Natural killer cell (primary cell): Measurements from ENCODE around the gene MMP10. TPM values are rescaled to one million over a fixed set of nuclear protein-coding genes. Genes with fewer than 3 reads are reported as not detected.

Source experiments
- ATAC-seq, 3 donors: fragments of 150-1000 bp in 2 of 3; fragments of 200-7000 bp in 1 of 3; cut with Tn5 transposase; 1 replicate in 1 of 3; 2 replicates in 2 of 3; pipeline ENCODE4 v1.10.0; 2021; ENCODE audit warnings: mild to moderate bottlenecking in 2 of 3, moderate library complexity in 2 of 3
- DNase-seq, 2 donors: peaks; one replicate each; pipeline versions ENCODE4 v3.0.0 to v3.0.0-alpha.2; 2013 to 2021; ENCODE audit warnings: mixed read lengths in 1 of 2
- H3K27ac ChIP-seq: one replicate; pipeline ENCODE4 v1.5.1; 2013; ENCODE audit warnings: mild to moderate bottlenecking, low read length
- H3K27me3 ChIP-seq: one replicate; pipeline ENCODE4 v1.6.1; 2013; ENCODE audit warnings: low read length; ENCODE audit not compliant: control insufficient read depth, insufficient read depth
- H3K36me3 ChIP-seq: one replicate; pipeline ENCODE4 v1.6.1; 2013; ENCODE audit warnings: low read length; ENCODE audit not compliant: control insufficient read depth, insufficient read depth
- H3K4me1 ChIP-seq: one replicate; pipeline ENCODE4 v1.6.1; 2013; ENCODE audit warnings: low read length; ENCODE audit not compliant: control insufficient read depth, insufficient read depth
- H3K4me3 ChIP-seq: one replicate; pipeline ENCODE4 v1.5.1; 2013; ENCODE audit warnings: low read length
- H3K9me3 ChIP-seq: one replicate; pipeline ENCODE4 v1.6.1; 2013; ENCODE audit warnings: low read length; ENCODE audit not compliant: control insufficient read depth, insufficient read depth
- H3K27ac Mint-ChIP-seq, 2 donors: one replicate each; pipeline ENCODE4 v1.8.0; 2022; ENCODE audit warnings: mild to moderate bottlenecking in 2 of 2, mixed read lengths in 2 of 2, moderate library complexity in 1 of 2
- H3K27me3 Mint-ChIP-seq, 2 donors: one replicate each; pipeline ENCODE4 v1.8.0; 2022; ENCODE audit warnings: low read depth in 2 of 2, mixed read lengths in 2 of 2
- H3K36me3 Mint-ChIP-seq: one replicate; pipeline ENCODE4 v1.8.0; 2022; ENCODE audit warnings: mixed read lengths
- H3K4me1 Mint-ChIP-seq, 2 donors: one replicate each; pipeline ENCODE4 v1.8.0; 2022; ENCODE audit warnings: mixed read lengths in 2 of 2
- H3K4me3 Mint-ChIP-seq: one replicate; pipeline ENCODE4 v1.8.0; 2022; ENCODE audit warnings: mild to moderate bottlenecking, moderate library complexity, mixed read lengths
- H3K9me3 Mint-ChIP-seq, 2 donors: one replicate each; pipeline ENCODE4 v1.8.0; 2022; ENCODE audit warnings: mixed read lengths in 2 of 2
- CTCF ChIP-seq: fragments of 200-600 bp; IDR thresholded peaks from one replicate; pipeline ENCODE4 v1.8.0; 2022; ENCODE audit warnings: antibody characterized with exemption
- WGBS: methylation state at CpG from one replicate; pipeline ENCODE4 v1.1.7; 2013; ENCODE audit warnings: missing lambda C conversion rate; ENCODE audit not compliant: insufficient coverage; 5-methylcytosine and 5-hydroxymethylcytosine counted together
- intact Hi-C: fragments of 100-400 bp; cut with micrococcal nuclease; formaldehyde crosslinking; loops from one replicate; pipeline ENCODE4 v1.14.2; 2022
- total RNA-seq, 4 donors: library from RNA; stranded (reverse); fragments of 120-200 nt in 1 of 4; gene quantifications; one replicate each; pipeline versions ENCODE4 v1.2.3 to v1.2.4, GENCODE V29; 2013 to 2022

MMP10 gene
- total RNA-seq, 3 donors from 2014 or later (not counting 1 experiment from before 2014, with no cell fraction given) = not detected

DNA sequence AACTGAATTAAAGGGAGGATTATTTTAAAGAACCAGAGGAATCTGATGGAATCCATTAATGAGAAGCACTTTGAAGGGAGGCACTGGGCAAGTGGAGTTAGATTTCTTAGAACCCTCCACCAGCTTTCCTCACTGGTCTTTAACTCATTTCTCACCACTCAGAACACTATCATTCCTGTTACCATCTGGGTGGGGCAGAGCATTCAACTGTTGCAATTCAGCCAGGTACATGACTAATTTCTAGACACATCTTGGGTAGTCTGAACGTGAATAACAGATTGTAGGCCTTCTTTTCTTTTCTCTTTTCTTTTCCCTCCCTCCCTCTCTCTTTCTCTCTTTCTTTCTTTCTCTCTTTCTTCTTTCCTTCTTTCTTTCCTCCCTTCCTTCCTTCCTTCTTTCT, 33.1 kb upstream of the MMP10 start:
- Histone ChIP-seq H3K36me3 (no peaks in the 10 kb centered on the region), H3K4me1 (no peaks in the 10 kb centered on the region), H3K9me3 (no peaks in the 10 kb centered on the region), H3K4me3 (no peak overlapping the region), H3K27ac (no peak overlapping the region), H3K27me3 (no peaks in the 10 kb centered on the region)
- ATAC-seq (no peak), DNase-seq (no peak)
- H3K4me1 Mint-ChIP-seq = no peaks in the 10 kb centered on the region
- H3K9me3 Mint-ChIP-seq = peaks cover 7 to 12% of the 10 kb centered on the region in 2 donors
- WGBS = 74% methylated on average over 1 of the region's 1 CpG
- TF ChIP-seq CTCF = no peak
- intact Hi-C loops = no loop called here
- peaks cover 0 to 9% of the 10 kb centered on the region in 2 donors for H3K27me3 Mint-ChIP-seq
- no peak overlapping the region for H3K4me3 Mint-ChIP-seq
- no peaks in the 10 kb centered on the region for H3K36me3 Mint-ChIP-seq
- H3K27ac Mint-ChIP-seq = no peak overlapping the region

- Mint-ChIP-seq H3K27me3 (peaks cover 0 to 9% of the 10 kb centered on the region in 2 donors), H3K4me3 (no peak overlapping the region), H3K36me3 (no peaks in the 10 kb centered on the region), H3K27ac (no peak overlapping the region), H3K9me3 (peaks cover 7% of the 10 kb centered on the region in 2 donors), H3K4me1 (no peaks in the 10 kb centered on the region)
- no peaks in the 10 kb centered on the region for H3K27me3 ChIP-seq
- no peak for TF ChIP-seq CTCF
- H3K4me3 ChIP-seq = no peak overlapping the region
- no peak overlapping the region for H3K27ac ChIP-seq
- no peaks in the 10 kb centered on the region for H3K9me3 ChIP-seq
- intact Hi-C loops = no loop called here
- no peaks in the 10 kb centered on the region for H3K4me1 ChIP-seq
- DNase-seq = no peak
- no peaks in the 10 kb centered on the region for H3K36me3 ChIP-seq
- no peak for ATAC-seq
- WGBS = 82% methylated on average over 2 of the region's 3 CpGs
Measured at GRCh38 chr11:102812188-102812587, 31.8 kb upstream of the MMP10 start.

- no peak overlapping the region for H3K27ac Mint-ChIP-seq
- no peak for ATAC-seq
- Histone ChIP-seq H3K27ac (no peak overlapping the region), H3K4me3 (no peak overlapping the region), H3K27me3 (no peaks in the 10 kb centered on the region), H3K9me3 (no peaks in the 10 kb centered on the region), H3K4me1 (no peaks in the 10 kb centered on the region), H3K36me3 (no peaks in the 10 kb centered on the region)
- H3K27me3 Mint-ChIP-seq = peaks cover 0 to 9% of the 10 kb centered on the region in 2 donors
- no peaks in the 10 kb centered on the region for H3K4me1 Mint-ChIP-seq
- H3K36me3 Mint-ChIP-seq = no peaks in the 10 kb centered on the region
- H3K9me3 Mint-ChIP-seq = peaks cover 3 to 5% of the 10 kb centered on the region in 2 donors
- DNase-seq = no peak
- intact Hi-C loops = no loop called here
- 19% methylated on average over 3 of the region's 3 CpGs for WGBS
- no peak for TF ChIP-seq CTCF
- no peak overlapping the region for H3K4me3 Mint-ChIP-seq
Measured at GRCh38 chr11:102810950-102811660, 30.7 kb upstream of the MMP10 start.

- Histone ChIP-seq H3K27me3 (no peaks in the 10 kb centered on the region), H3K36me3 (no peaks in the 10 kb centered on the region), H3K27ac (no peak overlapping the region), H3K4me3 (no peak overlapping the region), H3K9me3 (no peaks in the 10 kb centered on the region), H3K4me1 (no peaks in the 10 kb centered on the region)
- 71% methylated on average over 2 of the region's 2 CpGs for WGBS
- Mint-ChIP-seq H3K4me3 (no peak overlapping the region), H3K9me3 (peaks cover 0 to 5% of the 10 kb centered on the region in 2 donors), H3K4me1 (no peaks in the 10 kb centered on the region), H3K27me3 (peaks cover 3 to 9% of the 10 kb centered on the region in 2 donors), H3K36me3 (no peaks in the 10 kb centered on the region), H3K27ac (no peak overlapping the region)
- no peak for TF ChIP-seq CTCF
- DNase-seq (no peak), ATAC-seq (no peak)
- intact Hi-C loops = no loop called here
Measured at GRCh38 chr11:102809971-102810370, 29.5 kb upstream of the MMP10 start.
